Uterus (tissue), 2 donors: ENCODE measurements around the gene BMERB1.

Source experiments
- POLR2A ChIP-seq, 2 donors: fragments of 450-650 bp; IDR thresholded peaks; one replicate each; pipeline ENCODE4 v1.6.1; 2016; ENCODE audit warnings: antibody characterized with exemption in 2 of 2, mild to moderate bottlenecking in 1 of 2, moderate library complexity in 1 of 2
- TF ChIP-seq, protein P1 (sequence below), 4 experiments: fragments of 200-600 bp in 2 of 4; fragments of 450-650 bp in 2 of 4; sonication (generic) in 2 of 4; IDR thresholded peaks; one replicate each; pipeline ENCODE4 v1.5.1; 2016 to 2019; ENCODE audit warnings: antibody characterized with exemption in 4 of 4, mild to moderate bottlenecking in 2 of 4, moderate library complexity in 1 of 4

DNA sequence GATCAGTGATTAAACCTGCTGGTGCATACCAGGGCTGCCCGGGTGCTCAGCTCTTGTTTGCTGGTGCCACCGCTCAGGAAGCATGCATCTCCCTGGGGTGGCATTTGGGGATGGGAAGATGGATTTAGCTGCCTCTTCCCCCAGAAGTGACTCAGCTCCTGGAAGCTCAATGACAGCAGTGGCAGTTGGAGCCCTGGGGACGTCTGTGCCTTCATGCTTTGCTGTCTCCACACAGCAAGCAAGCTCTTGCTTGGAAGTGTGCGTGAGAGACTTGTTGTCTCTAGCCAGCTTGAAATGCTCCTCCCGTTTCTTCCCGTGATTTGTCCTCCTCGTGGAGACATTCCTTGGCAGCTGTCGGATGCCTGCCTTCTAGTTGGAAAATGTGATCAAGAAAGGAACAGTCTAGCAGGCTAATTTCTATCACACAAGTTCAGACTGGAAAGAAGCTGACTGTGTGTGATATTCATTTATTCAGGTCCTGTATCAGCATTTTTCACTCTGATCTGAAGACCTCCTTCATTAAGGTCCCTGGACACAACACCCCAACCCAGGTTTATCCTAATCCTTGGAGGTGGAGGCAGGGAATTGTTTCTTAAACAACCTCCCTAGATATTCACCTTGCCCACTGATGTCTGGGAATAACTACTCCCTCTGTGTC, 73.0 kb downstream of the BMERB1 start:
- TF ChIP-seq, protein P1, sequence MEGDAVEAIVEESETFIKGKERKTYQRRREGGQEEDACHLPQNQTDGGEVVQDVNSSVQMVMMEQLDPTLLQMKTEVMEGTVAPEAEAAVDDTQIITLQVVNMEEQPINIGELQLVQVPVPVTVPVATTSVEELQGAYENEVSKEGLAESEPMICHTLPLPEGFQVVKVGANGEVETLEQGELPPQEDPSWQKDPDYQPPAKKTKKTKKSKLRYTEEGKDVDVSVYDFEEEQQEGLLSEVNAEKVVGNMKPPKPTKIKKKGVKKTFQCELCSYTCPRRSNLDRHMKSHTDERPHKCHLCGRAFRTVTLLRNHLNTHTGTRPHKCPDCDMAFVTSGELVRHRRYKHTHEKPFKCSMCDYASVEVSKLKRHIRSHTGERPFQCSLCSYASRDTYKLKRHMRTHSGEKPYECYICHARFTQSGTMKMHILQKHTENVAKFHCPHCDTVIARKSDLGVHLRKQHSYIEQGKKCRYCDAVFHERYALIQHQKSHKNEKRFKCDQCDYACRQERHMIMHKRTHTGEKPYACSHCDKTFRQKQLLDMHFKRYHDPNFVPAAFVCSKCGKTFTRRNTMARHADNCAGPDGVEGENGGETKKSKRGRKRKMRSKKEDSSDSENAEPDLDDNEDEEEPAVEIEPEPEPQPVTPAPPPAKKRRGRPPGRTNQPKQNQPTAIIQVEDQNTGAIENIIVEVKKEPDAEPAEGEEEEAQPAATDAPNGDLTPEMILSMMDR (IDR thresholded peaks at IDR 0.05), result no peak
- TF ChIP-seq POLR2A (IDR thresholded peaks at IDR 0.05), result no peak
